Measurements from ENCODE around the gene NEUROD6. TPM values are rescaled to one million over a fixed set of nuclear protein-coding genes. Genes with fewer than 3 reads are reported as not detected.

NEUROD6 gene
- not detected for total RNA-seq

- H3K9me3 ChIP-seq = no peaks in the 10 kb centered on the region
- H3K4me1 ChIP-seq = peaks cover 0 to 17% (median 11%) of the 10 kb centered on the region in 4 donors
- peaks cover 0 to 38% (median 15%) of the 10 kb centered on the region in 4 donors for H3K27me3 ChIP-seq
- 77% methylated on average over 6 of the region's 6 CpGs for WGBS
- no peak within 1 kb of the TSS for H3K4me3 ChIP-seq
- no peak for DNase-seq (ENCODE audit: extremely low spot score)
- TF ChIP-seq, protein P1, sequence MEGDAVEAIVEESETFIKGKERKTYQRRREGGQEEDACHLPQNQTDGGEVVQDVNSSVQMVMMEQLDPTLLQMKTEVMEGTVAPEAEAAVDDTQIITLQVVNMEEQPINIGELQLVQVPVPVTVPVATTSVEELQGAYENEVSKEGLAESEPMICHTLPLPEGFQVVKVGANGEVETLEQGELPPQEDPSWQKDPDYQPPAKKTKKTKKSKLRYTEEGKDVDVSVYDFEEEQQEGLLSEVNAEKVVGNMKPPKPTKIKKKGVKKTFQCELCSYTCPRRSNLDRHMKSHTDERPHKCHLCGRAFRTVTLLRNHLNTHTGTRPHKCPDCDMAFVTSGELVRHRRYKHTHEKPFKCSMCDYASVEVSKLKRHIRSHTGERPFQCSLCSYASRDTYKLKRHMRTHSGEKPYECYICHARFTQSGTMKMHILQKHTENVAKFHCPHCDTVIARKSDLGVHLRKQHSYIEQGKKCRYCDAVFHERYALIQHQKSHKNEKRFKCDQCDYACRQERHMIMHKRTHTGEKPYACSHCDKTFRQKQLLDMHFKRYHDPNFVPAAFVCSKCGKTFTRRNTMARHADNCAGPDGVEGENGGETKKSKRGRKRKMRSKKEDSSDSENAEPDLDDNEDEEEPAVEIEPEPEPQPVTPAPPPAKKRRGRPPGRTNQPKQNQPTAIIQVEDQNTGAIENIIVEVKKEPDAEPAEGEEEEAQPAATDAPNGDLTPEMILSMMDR (IDR thresholded peaks at IDR 0.05) = no peak
- TF ChIP-seq EP300 (IDR thresholded peaks at IDR 0.05) = no peak
- TF ChIP-seq POLR2A (IDR thresholded peaks at IDR 0.05; ENCODE audit: low read depth) = no peak
- TF ChIP-seq POLR2AphosphoS5 (IDR thresholded peaks at IDR 0.05) = no peak
- H3K36me3 ChIP-seq = no peaks in the 10 kb centered on the region
- intact Hi-C loops (cut with DNase I) = no loop called here
- H3K27ac ChIP-seq (replicated peaks in 1 of 4) = no peak within 1 kb of the TSS
Observed at GRCh38 chr7:31340603-31341002, at the start of gene NEUROD6. Gene NEUROD6 (minus strand): TSS chr7:31340726. CDS start chr7:31339268, 1,458 bp downstream.

- no peaks in the 10 kb centered on the region for H3K27me3 ChIP-seq
- 53% methylated on average over 4 of the region's 4 CpGs for WGBS
- H3K4me1 ChIP-seq = no peaks in the 10 kb centered on the region
- H3K4me3 ChIP-seq = no peak overlapping the region
- H3K36me3 ChIP-seq = no peaks in the 10 kb centered on the region
- H3K9me3 ChIP-seq = no peaks in the 10 kb centered on the region
- no peak for DNase-seq (ENCODE audit: extremely low spot score)
- no peak overlapping the region for H3K27ac ChIP-seq (replicated peaks in 1 of 4)
- intact Hi-C loops (cut with DNase I) = no loop called here
- no peak for TF ChIP-seq POLR2AphosphoS5 (IDR thresholded peaks at IDR 0.05)
- TF ChIP-seq, protein P1 (IDR thresholded peaks at IDR 0.05) = no peak
Observed at GRCh38 chr7:31384466-31384865, 43.9 kb upstream of the NEUROD6 start.

DNA sequence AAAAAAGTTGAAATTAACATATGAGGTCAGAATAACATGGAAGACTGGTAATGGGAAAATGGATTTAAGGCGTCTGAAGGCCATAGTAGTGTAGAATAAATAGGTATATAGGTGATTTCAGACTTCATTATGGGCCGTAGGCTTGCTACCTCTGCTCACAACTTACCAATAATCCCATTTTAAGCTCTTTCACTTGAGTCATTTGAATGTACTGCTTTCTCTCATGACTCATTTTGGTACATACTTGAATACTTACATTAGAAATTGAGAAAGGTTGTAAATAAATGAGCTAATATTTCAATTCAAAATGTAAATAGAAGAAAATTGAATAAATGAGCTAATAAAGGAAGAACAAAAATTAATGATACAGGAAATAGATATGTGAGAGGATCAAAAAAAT, 42.2 kb upstream of the NEUROD6 start:
- TF ChIP-seq, protein P1 (IDR thresholded peaks at IDR 0.05) = no peak
- TF ChIP-seq EP300 (IDR thresholded peaks at IDR 0.05) (no peak), POLR2A (IDR thresholded peaks at IDR 0.05; ENCODE audit: low read depth) (no peak), POLR2AphosphoS5 (IDR thresholded peaks at IDR 0.05) (no peak)
- H3K9me3 ChIP-seq = no peaks in the 10 kb centered on the region
- intact Hi-C loops (cut with DNase I) = no loop called here
- no peak for DNase-seq (ENCODE audit: extremely low spot score)
- WGBS = 71% methylated on average over 2 of the region's 2 CpGs
- no peaks in the 10 kb centered on the region for H3K4me1 ChIP-seq
- H3K27me3 ChIP-seq = no peaks in the 10 kb centered on the region
- H3K27ac ChIP-seq (replicated peaks in 1 of 4) = no peak overlapping the region
- H3K4me3 ChIP-seq = no peak overlapping the region
- H3K36me3 ChIP-seq = no peaks in the 10 kb centered on the region

DNA sequence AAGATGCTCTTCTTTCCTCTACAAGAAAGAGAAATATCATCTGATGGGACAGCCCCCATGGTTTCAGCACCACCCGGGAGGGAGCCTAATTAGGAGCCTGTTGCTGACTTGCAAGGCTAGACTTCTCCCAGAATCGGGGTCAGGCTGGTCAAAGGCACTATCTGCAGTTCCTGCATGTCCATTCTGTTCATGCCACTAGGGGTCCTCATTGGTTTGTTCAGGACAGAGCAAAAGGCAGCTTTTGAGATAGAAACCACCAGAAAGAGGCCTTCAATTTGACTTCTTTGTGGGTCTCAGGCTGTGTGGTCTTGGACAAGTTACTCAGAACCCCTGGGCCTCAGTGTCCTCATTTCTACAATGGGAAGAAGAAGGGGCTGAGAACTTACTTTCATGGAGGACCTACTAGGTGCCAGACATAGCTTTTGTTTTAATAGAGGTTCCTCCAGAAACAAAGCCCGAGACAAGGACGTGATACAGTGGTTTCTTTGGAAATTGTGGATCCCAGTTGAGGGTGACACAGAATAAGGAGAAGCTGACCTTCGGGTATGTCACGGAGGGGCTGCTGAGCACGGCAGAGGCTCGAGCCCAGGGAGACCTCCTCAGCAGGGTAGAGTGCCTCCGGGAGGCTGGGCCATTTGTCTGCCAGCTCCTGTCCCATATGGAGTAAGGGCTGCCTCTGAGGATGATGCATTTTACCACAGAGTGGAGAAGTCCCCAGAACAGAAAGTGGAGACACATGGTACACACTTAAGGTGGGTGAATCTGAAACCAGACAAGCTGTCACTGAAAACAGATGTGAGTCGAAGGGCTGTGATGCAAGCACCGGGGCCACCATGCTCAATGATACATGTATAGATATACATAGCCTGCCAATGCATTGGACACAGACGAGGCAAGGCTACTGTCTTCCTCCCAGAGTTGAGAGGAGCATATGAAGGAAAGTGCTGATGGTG, 33.1 kb upstream of the NEUROD6 start:
- intact Hi-C loops (cut with DNase I) = no loop called here
- no peaks in the 10 kb centered on the region for H3K36me3 ChIP-seq
- no peaks in the 10 kb centered on the region for H3K4me1 ChIP-seq
- DNase-seq (ENCODE audit: extremely low spot score) = no peak
- 84% methylated on average over 8 of the region's 12 CpGs for WGBS
- TF ChIP-seq, protein P1 (IDR thresholded peaks at IDR 0.05) = peak in 1 of 3 experiments; percentile 26
- no peak for TF ChIP-seq POLR2A (IDR thresholded peaks at IDR 0.05; ENCODE audit: low read depth)
- no peak overlapping the region for H3K4me3 ChIP-seq
- H3K27ac ChIP-seq (replicated peaks in 1 of 4) = no peak overlapping the region
- no peaks in the 10 kb centered on the region for H3K27me3 ChIP-seq
- H3K9me3 ChIP-seq = no peaks in the 10 kb centered on the region
